BJ (cell line): ENCODE data around the gene GLT8D2. TPM values are rescaled to one million over a fixed set of nuclear protein-coding genes. Genes with fewer than 3 reads are reported as not detected.

Experiments
- CTCF ChIA-PET: fragments of 350-600 bp; formaldehyde crosslinking; extraction: SDS; loops from one replicate; lab custom pipeline; 2021; ENCODE audit warnings: antibody characterized with exemption, inconsistent platforms; lab: Yijun Ruan, JAX
- POLR2A ChIA-PET: fragments of 300-600 bp; sonication (Branson Sonifier 250); formaldehyde crosslinking; extraction: SDS; loops from one replicate; lab custom pipeline; 2021; ENCODE audit warnings: antibody characterized with exemption; lab: Charles Lee
- DNase-seq: peaks from one replicate; pipeline ENCODE4 v3.0.0-alpha.2; 2011; ENCODE audit warnings: low read depth
- H3K27me3 ChIP-seq: 2 replicates; pipeline ENCODE4 v1.6.0; 2011; ENCODE audit warnings: low read length; ENCODE audit not compliant: control insufficient read depth, insufficient read depth
- H3K36me3 ChIP-seq: 2 replicates; pipeline ENCODE4 v1.5.1; 2011; ENCODE audit warnings: low read length; ENCODE audit not compliant: control insufficient read depth, insufficient read depth
- H3K4me3 ChIP-seq: 2 replicates; pipeline ENCODE4 v1.5.1; 2011; ENCODE audit warnings: low read depth, mild to moderate bottlenecking, control low read depth, low read length
- polyA plus RNA-seq: library from polyadenylated mRNA; depleted of rRNA; stranded (reverse); fragments of >200 nt; gene quantifications from 2 replicates; pipeline ENCODE4 v1.2.3, GENCODE V29; 2011
- TF ChIP-seq, protein P1 (sequence below): IDR thresholded peaks from 2 replicates; pipeline ENCODE4 v1.5.1; 2011; ENCODE audit warnings: low read depth, mild to moderate bottlenecking, control low read depth, inconsistent platforms, low read length, moderate library complexity; ENCODE audit not compliant: insufficient read depth

Gene GLT8D2
- polyA plus RNA-seq, 1 experiment = 67.6 TPM

DNA sequence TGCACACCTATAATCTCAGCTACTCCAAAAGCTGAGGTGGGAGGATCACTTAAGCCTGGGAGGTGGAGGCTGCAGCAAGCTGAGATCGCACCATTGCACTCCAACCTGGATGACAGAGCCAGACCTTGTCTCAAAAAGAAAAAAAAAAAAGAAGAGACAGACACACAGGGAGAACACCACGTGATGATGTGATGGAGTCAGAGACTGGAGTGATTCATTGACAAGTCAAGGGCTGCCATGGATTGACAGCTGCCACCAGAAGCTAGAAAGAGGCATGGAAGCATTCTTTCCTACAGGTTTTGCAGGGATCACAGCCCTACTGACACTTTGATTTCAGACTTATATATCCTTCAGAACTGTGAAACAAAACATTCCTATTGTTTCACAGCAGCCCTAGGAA is 10.8 kb upstream of the GLT8D2 start:
- no peaks in the 10 kb centered on the region; the same call in 1 of the 2 replicates for H3K36me3 ChIP-seq
- CTCF ChIA-PET = interaction anchor here (0.6 kb wide), 2 partner anchors 47 to 1646 kb away, joined by 3 to 4 read pairs; no protein-coding TSS in a partner anchor
- H3K4me3 ChIP-seq = no peak overlapping the region
- DNase-seq = no peak
- POLR2A ChIA-PET = no interaction called here
- no peaks in the 10 kb centered on the region for H3K27me3 ChIP-seq
- TF ChIP-seq, protein P1, sequence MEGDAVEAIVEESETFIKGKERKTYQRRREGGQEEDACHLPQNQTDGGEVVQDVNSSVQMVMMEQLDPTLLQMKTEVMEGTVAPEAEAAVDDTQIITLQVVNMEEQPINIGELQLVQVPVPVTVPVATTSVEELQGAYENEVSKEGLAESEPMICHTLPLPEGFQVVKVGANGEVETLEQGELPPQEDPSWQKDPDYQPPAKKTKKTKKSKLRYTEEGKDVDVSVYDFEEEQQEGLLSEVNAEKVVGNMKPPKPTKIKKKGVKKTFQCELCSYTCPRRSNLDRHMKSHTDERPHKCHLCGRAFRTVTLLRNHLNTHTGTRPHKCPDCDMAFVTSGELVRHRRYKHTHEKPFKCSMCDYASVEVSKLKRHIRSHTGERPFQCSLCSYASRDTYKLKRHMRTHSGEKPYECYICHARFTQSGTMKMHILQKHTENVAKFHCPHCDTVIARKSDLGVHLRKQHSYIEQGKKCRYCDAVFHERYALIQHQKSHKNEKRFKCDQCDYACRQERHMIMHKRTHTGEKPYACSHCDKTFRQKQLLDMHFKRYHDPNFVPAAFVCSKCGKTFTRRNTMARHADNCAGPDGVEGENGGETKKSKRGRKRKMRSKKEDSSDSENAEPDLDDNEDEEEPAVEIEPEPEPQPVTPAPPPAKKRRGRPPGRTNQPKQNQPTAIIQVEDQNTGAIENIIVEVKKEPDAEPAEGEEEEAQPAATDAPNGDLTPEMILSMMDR = no peak

- POLR2A ChIA-PET = no interaction called here
- CTCF ChIA-PET = interaction anchor here (3.3 kb wide), 1 partner anchor 49 kb away, joined by 21 read pairs; no protein-coding TSS in a partner anchor
Measured at GRCh38 chr12:104059963-104060362, 10.0 kb upstream of the GLT8D2 start.

DNA sequence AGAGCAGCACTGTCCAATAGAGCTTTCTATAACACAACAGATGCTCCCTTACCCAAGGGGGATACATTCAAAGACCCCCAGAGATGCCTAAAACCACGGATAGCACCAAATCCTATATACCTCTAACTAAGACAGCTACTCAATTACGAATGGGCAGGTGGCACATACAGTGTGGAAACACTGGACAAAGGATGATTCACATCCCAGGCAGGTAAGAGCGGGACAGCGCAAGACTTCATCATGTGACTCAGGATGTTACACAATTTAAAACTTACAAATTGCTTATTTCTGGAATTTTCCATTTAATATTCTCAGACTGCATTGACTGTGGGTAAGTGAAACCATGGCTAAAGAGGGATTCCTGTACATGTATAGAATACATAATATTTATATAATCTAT is 8.8 kb upstream of the GLT8D2 start:
- CTCF ChIA-PET = interaction anchor here (0.8 to 3.3 kb wide), 4 partner anchors 9 to 50 kb away, joined by 3 to 21 read pairs (median 5); no protein-coding TSS in a partner anchor
- POLR2A ChIA-PET = no interaction called here
- TF ChIP-seq, protein P1 = no peak
- no peak overlapping the region for H3K4me3 ChIP-seq
- no peak for DNase-seq
- H3K36me3 ChIP-seq = no peaks in the 10 kb centered on the region; the same call in 1 of the 2 replicates
- H3K27me3 ChIP-seq = no peaks in the 10 kb centered on the region

More at GRCh38 chr12:104059963-104060362, 10.0 kb upstream of the GLT8D2 start:
- Histone ChIP-seq H3K36me3 (no peaks in the 10 kb centered on the region; the same call in 1 of the 2 replicates), H3K4me3 (no peak overlapping the region), H3K27me3 (no peaks in the 10 kb centered on the region)
- TF ChIP-seq, protein P1 = no peak
- DNase-seq = no peak

DNA sequence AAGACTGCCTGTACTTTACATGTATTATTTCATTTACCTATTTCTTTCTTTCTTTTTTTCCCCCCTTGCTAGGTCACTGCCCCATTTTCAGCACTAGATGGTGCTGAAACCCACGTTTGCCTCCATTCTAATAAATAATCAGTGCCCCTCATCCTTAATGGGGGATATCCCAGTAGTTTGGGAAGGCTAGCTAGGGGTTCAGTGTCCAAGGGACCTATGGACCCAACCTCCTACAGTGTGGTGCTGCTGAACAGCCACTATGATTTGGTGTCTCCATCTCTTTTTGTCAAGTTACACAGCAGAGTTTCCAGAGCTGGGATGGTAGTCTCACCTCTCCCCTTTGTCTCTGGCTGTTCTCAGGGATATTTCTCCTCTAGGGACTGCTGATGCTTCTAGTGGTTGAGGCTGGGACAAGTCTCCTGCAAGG is 7.8 kb upstream of the GLT8D2 start:
- ChIA-PET POLR2A (no interaction called here), CTCF (interaction anchor here (0.5 to 3.3 kb wide), 11 partner anchors 8 to 731 kb away, joined by 3 to 21 read pairs (median 4); no protein-coding TSS in a partner anchor)
- no peaks in the 10 kb centered on the region for H3K27me3 ChIP-seq
- TF ChIP-seq, protein P1 = peak; percentile 77
- H3K4me3 ChIP-seq = no peak overlapping the region
- H3K36me3 ChIP-seq = no peaks in the 10 kb centered on the region; the same call in 1 of the 2 replicates
- no peak for DNase-seq

GRCh38 chr12:104056419-104056972 is 6.5 kb upstream of the GLT8D2 start:
- ChIA-PET CTCF (interaction anchor here (0.9 to 3.3 kb wide), 6 partner anchors 8 to 178 kb away, joined by 3 to 21 read pairs (median 5); partner anchors contain the start of gene HCFC2), POLR2A (no interaction called here)
- H3K4me3 ChIP-seq = no peak overlapping the region
- no peak for DNase-seq
- H3K27me3 ChIP-seq = no peaks in the 10 kb centered on the region
- H3K36me3 ChIP-seq = no peaks in the 10 kb centered on the region
- TF ChIP-seq, protein P1 = no peak
